Upper lobe of left lung (tissue), 4 donors: ENCODE results near the gene DCAF6.
"Not testable (repeated sequence)": the region's sequence is repeated elsewhere in the genome, so short reads cannot be mapped to it uniquely, and the experiment has no call there.

Experiments used
- CTCF ChIP-seq, 6 experiments: fragments of 450-650 bp in 4 of 6; fragments of 200-600 bp in 2 of 6; sonication (generic) in 2 of 6; IDR thresholded peaks; one replicate each; pipeline ENCODE4 v1.5.1; 2016 to 2019; ENCODE audit warnings: antibody characterized with exemption in 6 of 6
- POLR2A ChIP-seq, 4 donors: fragments of 450-650 bp; IDR thresholded peaks; one replicate each; pipeline ENCODE4 v1.5.1; 2016 to 2017; ENCODE audit warnings: antibody characterized with exemption in 4 of 4, mild to moderate bottlenecking in 2 of 4

- not testable (repeated sequence) for TF ChIP-seq POLR2A, CTCF (IDR thresholded peaks at IDR 0.05)
Measured at GRCh38 chr1:167928919-167929318, 7.6 kb upstream of the DCAF6 start.
